HepG2 (cell line): Measurements from ENCODE around the gene PRELP. TPM values are rescaled to one million over a fixed set of nuclear protein-coding genes. Genes with fewer than 3 reads are reported as not detected.
A peak's percentile ranks its signal among the peaks of the same experiment; 100 is the strongest.

Source experiments
- ATAC-seq: fragments of 200-7000 bp; cut with Tn5 transposase; 3 replicates; pipeline ENCODE4 v1.9.1; 2020; ENCODE audit warnings: mild to moderate bottlenecking, moderate library complexity
- BruUV-seq: library from RNA; stranded (reverse); fragments of 400-500 nt; replicated peaks from 2 replicates; lab custom pipeline; 2021; lab: Mats Ljungman, UMichigan
- CTCF ChIA-PET: fragments of 300-600 bp; formaldehyde crosslinking; extraction: SDS; loops from one replicate; lab custom pipeline; 2021; ENCODE audit warnings: low total read pairs, inconsistent platforms, low intra/inter-chr PET ratio; lab: Yijun Ruan, JAX
- POLR2A ChIA-PET: fragments of 350-600 bp; sonication (Branson Sonifier 250); formaldehyde crosslinking; loops from one replicate; lab custom pipeline; 2020; ENCODE audit warnings: antibody characterized with exemption, inconsistent platforms; lab: Yijun Ruan, JAX
- DNase-seq: peaks from one replicate; pipeline ENCODE4 v3.0.0-alpha.2; 2015; ENCODE audit warnings: low spot score
- FAIRE-seq: peaks from 3 replicates; lab custom pipeline; 2011; peaks lifted over from hg19 to GRCh38; lab: Jason Lieb, UNC
- H2AFZ ChIP-seq: one replicate; pipeline ENCODE4 v1.6.1; 2011; ENCODE audit warnings: low read length, inconsistent platforms
- H3K27ac ChIP-seq: fragments of 300-600 bp; 3 replicates; pipeline ENCODE4 v1.8.0; 2011; ENCODE audit warnings: mixed run types, mild to moderate bottlenecking, mixed read lengths, low read length, inconsistent platforms; ENCODE audit not compliant: insufficient read depth; ENCODE audit errors: extremely low read length
- H3K27me3 ChIP-seq, 2 experiments: fragments of 200-600 bp in 1 of 2; 2 replicates in 1 of 2; 3 replicates in 1 of 2; pipeline versions ENCODE4 v1.6.0 to v1.8.0; 2011; ENCODE audit warnings: low read length in 2 of 2, mild to moderate bottlenecking in 2 of 2, moderate library complexity in 2 of 2, inconsistent platforms in 1 of 2; ENCODE audit not compliant: insufficient read depth in 2 of 2, control insufficient read depth in 1 of 2
- H3K36me3 ChIP-seq, 2 experiments: fragments of 200-600 bp in 1 of 2; replicated peaks in 1 of 2; 2 replicates in 1 of 2; 3 replicates in 1 of 2; pipeline versions ENCODE4 v1.5.1 to v1.8.0; 2011; ENCODE audit warnings: low read length in 2 of 2, inconsistent platforms in 1 of 2; ENCODE audit not compliant: insufficient read depth in 2 of 2, control insufficient read depth in 1 of 2
- H3K4me1 ChIP-seq: 2 replicates; pipeline ENCODE4 v1.5.1; 2012; ENCODE audit warnings: low read length, inconsistent platforms; ENCODE audit not compliant: insufficient read depth
- H3K4me2 ChIP-seq: 2 replicates; pipeline ENCODE4 v1.6.0; 2011; ENCODE audit warnings: low read depth, low read length, inconsistent platforms
- H3K4me3 ChIP-seq, 3 experiments: fragments of 200-600 bp in 1 of 3; sonication (generic), shearing (Covaris generic) in 1 of 3; replicated peaks in 1 of 3; 2 replicates each; pipeline ENCODE4 v1.5.1; 2011 to 2016; ENCODE audit warnings: low read length in 3 of 3, inconsistent platforms in 2 of 3, low read depth in 2 of 3, mild to moderate bottlenecking in 2 of 3, control low read depth in 1 of 3, mixed read lengths in 1 of 3; ENCODE audit not compliant: insufficient read depth in 1 of 3
- H3K79me2 ChIP-seq: one replicate; pipeline ENCODE4 v1.6.1; 2011; ENCODE audit warnings: low read length, inconsistent platforms; ENCODE audit not compliant: insufficient read depth
- H3K9ac ChIP-seq: 2 replicates; pipeline ENCODE4 v1.6.0; 2011; ENCODE audit warnings: mild to moderate bottlenecking, low read depth, low read length, inconsistent platforms; ENCODE audit not compliant: insufficient read depth
- H3K9me3 ChIP-seq: 2 replicates; pipeline ENCODE4 v1.5.1; 2012; ENCODE audit warnings: mild to moderate bottlenecking, low read length
- H4K20me1 ChIP-seq: 2 replicates; pipeline ENCODE4 v1.6.0; 2011; ENCODE audit warnings: inconsistent platforms, mild to moderate bottlenecking, low read length, moderate library complexity; ENCODE audit not compliant: insufficient read depth
- CENPX ChIP-seq: sonication (generic); formaldehyde crosslinking; IDR thresholded peaks from 2 replicates; pipeline ENCODE4 v1.9.0; 2021; ENCODE audit warnings: mild to moderate bottlenecking, missing genetic modification reagents, moderate library complexity
- IKZF1 ChIP-seq: fragments of 450-650 bp; IDR thresholded peaks from 2 replicates; pipeline ENCODE4 v1.7.1; 2016
- USF2 ChIP-seq, 2 experiments: sonication (generic) in 1 of 2; formaldehyde crosslinking in 1 of 2; IDR thresholded peaks; 2 replicates each; pipeline versions ENCODE4 v1.5.1 to v1.6.1; 2011 to 2020; ENCODE audit warnings: borderline replicate concordance in 1 of 2, low read depth in 1 of 2, low read length in 1 of 2, mild to moderate bottlenecking in 1 of 2, missing genetic modification reagents in 1 of 2, moderate library complexity in 1 of 2
- ZNF33A ChIP-seq: sonication (generic); formaldehyde crosslinking; IDR thresholded peaks from 2 replicates; pipeline ENCODE4 v1.5.1; 2020; ENCODE audit warnings: missing genetic modification reagents, mild to moderate bottlenecking, moderate library complexity, borderline replicate concordance
- ZNF512 ChIP-seq: sonication (generic); formaldehyde crosslinking; IDR thresholded peaks from 2 replicates; pipeline ENCODE4 v1.4.0; 2020; ENCODE audit warnings: mild to moderate bottlenecking, missing genetic modification reagents
- ZNF710 ChIP-seq: sonication (generic); formaldehyde crosslinking; IDR thresholded peaks from 2 replicates; pipeline ENCODE4 v1.5.0; 2020; ENCODE audit warnings: mild to moderate bottlenecking, missing genetic modification reagents, borderline replicate concordance
- WGBS: methylation state at CpG from one replicate; pipeline ENCODE4 v1.1.6; 2017; ENCODE audit warnings: low lambda C conversion rate; 5-methylcytosine and 5-hydroxymethylcytosine counted together
- in situ Hi-C: cut with HindIII; loops from 2 replicates; pipeline ENCODE4 v1.10.0; 2017; ENCODE audit warnings: low pct_unique_long_range_greater_than_20kb; ENCODE audit not compliant: extremely low pct_ligation_motif_present
- intact Hi-C: fragments of 100-400 bp; cut with micrococcal nuclease; formaldehyde crosslinking; loops from one replicate; pipeline ENCODE4 v1.10.0; 2022; ENCODE audit not compliant: unreplicated experiment
- polyA plus RNA-seq, 8 experiments: library from polyadenylated mRNA; depleted of rRNA in 3 of 8; stranded (reverse) in 7 of 8; unstranded in 1 of 8; fragments of >200 nt; fragmentation: Illumina TruSeq in 4 of 8; extraction: Trizol in 4 of 8; gene quantifications; 2 replicates each; pipeline versions ENCODE4 v1.2.1 to v1.2.3, GENCODE V29; 2011 to 2016; ENCODE audit warnings: low read depth in 4 of 8, missing spikeins in 1 of 8, mixed read lengths in 1 of 8; ENCODE audit not compliant: insufficient read depth in 1 of 8
- total RNA-seq, 5 experiments: library from RNA; depleted of rRNA; stranded (reverse); fragments of >200 nt; fragmentation: Illumina TruSeq; extraction: Trizol; gene quantifications; 2 replicates each; pipeline ENCODE4 v1.2.3, GENCODE V29; 2016; ENCODE audit warnings: low read depth in 1 of 5

The PRELP gene
- total and polyA plus RNA-seq, 2 of the 13 experiments (the other 11 are each of a cell fraction or from before 2014, with no cell fraction given), result not detected

GRCh38 chr1:203458078-203458477, 17.5 kb upstream of the PRELP start (continued):
- no peak for TF ChIP-seq ZNF710 (CRISPR knock-in tag)
- no peak for TF ChIP-seq CENPX (CRISPR knock-in tag)
- TF ChIP-seq ZNF33A, result no peak
- no peak for TF ChIP-seq ZNF512

- ChIA-PET POLR2A (no interaction called here), CTCF (no interaction called here)
- FAIRE-seq, result no peak
- Histone ChIP-seq H3K9me3 (no peaks in the 10 kb centered on the region), H2AFZ (no peak overlapping the region), H3K4me3 (no peak overlapping the region), H3K27ac (no peak overlapping the region), H3K9ac (no peak overlapping the region), H3K4me1 (no peaks in the 10 kb centered on the region), H3K27me3 (peaks cover 3 to 14% of the 10 kb centered on the region in 2 experiments; a peak in 4 of 5 replicates), H3K4me2 (no peak overlapping the region), H4K20me1 (no peaks in the 10 kb centered on the region), H3K79me2 (no peaks in the 10 kb centered on the region)
- no TSS peak for BruUV-seq
- intact Hi-C loops, result no loop called here
- no peak for DNase-seq
- TF ChIP-seq USF2 (IDR thresholded peaks at IDR 0.05; ENCODE audit: low read depth, low read length), result 0 out of 2 replicates have a peak, but pooled peaks have one; percentile 38
- no peak for TF ChIP-seq USF2 (CRISPR knock-in tag; IDR thresholded peaks at IDR 0.05; ENCODE audit: borderline replicate concordance)
- no peak for TF ChIP-seq IKZF1
- TF ChIP-seq, all 625 proteins: peak for 1
- in situ Hi-C loops, result no loop called here
- WGBS, result 32% methylated on average over 8 of the region's 8 CpGs
- ATAC-seq, result no peak
- no peaks in the 10 kb centered on the region for H3K36me3 ChIP-seq
These were observed 15.9 kb upstream of the PRELP start for GRCh38 chr1:203459671-203460201.
